Amygdala (tissue), 56 donors: Measurements from ENCODE around the gene UBTF.

Experiments
- DNase-seq, 56 donors: peaks; one replicate each; lab custom pipeline; 2025; lab: John Stamatoyannopoulos, UW

UBTF gene

DNA sequence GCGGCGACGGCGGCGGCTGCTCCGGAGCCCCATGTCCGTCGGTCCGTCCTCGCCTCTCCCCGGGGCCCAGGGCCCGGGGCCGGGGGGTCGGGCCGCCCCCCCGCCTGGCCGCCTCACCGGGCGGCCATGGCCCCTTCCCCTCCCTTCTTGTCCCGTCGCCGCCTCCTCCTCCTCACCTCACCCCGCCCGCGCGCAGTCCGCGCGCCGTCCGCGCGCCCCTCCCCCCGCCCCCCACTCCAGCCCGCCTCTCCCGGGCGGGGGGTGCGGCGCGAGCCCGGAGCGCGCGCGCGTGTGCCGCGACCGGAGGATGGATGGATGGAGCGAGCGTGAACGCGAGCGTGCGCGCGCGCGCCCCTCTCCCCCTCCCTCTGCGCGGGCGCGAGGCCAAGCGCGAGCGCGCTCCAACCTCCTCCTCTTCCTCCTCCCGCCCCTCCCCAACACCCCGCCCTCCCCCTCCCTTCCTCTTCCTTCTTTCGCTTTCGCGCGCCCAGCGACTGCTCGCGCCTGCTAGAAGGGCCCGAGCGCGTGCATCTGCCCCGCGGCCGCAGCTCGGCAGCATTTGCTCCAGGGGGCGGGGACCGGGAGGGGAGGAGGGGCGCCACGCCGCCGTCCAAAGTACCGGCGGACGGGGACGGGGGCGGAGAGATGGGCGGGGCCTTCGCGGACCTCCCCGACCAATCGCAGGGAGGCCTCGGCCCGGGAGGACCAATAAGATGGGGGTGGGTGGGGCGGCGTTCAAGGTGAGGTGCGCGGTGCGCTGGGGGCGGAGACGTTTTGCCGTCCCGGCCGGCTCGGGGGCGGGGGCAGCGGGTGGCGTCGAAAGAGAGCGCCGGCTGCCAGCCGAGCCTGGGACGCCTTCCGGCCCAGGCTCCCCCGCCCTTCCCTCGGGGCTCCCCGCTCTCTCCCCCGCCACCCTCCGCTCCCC is 19.7 kb downstream of the UBTF start, which contains the start of gene ATXN7L3:
ATXN7L3 (minus strand) TSS at position 332 of the 925 bp plus-strand sequence. CDS start 1,814 bp downstream, outside the sequence.
- DNase-seq, result peak; percentile 70 to 98 (median 94)

GRCh38 chr17:44198721-44199552 is 20.5 kb downstream of the UBTF start:
- peak in 29 of 56 donors; percentile 21 to 65 (median 46) for DNase-seq

- peak in 8 of 56 donors; percentile 10 to 45 (median 26) for DNase-seq
Measured at GRCh38 chr17:44197980-44198720, 21.3 kb downstream of the UBTF start.

DNA sequence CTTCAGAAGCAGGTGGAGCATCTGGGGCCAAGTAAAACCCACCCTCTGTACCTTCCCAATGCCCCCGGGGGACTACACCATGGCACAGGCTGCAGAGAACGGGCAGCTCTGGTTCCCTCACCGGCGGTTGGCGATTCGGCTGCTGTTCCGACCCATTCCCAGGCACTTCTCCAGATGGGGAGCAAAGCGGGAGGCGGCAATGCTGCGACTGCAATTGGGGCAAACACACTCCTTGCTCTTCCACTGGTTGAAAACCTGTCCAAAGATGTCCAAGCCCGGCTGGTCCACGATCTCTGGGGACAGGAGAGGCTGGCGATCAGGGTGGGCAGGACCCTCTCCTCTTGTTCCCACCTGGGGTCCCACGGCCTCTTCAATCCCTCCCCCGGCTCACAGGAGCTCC is 22.4 kb downstream of the UBTF start:
- no peak for DNase-seq

- DNase-seq, result no peak
Measured at GRCh38 chr17:44193326-44194084, 26.0 kb downstream of the UBTF start.

- DNase-seq, result no peak
Measured at GRCh38 chr17:44192750-44193149, 26.7 kb downstream of the UBTF start.

DNA sequence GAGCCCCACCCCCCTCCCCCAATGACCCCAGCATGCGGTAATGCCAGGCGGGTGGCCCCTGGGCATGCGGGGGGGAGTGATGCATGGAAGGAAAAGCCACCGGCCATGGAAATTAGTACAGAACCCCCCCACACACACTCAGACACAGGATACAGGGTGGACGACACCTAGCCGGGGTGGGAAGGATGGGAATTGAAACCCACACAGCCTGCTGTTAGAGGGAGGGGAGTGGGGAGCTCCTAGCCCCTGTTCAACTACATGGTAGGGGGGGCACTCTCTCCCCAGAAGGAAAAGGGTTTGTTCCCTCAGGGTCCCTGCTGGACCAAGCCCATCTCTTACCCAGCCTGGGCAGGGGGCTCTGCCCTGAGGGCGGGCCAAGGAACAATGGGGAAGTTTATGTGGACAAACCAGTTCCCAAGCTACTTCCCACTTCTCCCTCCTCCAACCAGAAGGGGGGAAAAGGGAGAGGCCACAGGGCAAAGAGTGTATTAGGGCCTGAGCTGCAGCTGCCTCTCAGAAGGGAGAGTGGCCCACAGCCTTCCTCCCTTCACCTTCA is 27.5 kb downstream of the UBTF start:
- no peak for DNase-seq

DNA sequence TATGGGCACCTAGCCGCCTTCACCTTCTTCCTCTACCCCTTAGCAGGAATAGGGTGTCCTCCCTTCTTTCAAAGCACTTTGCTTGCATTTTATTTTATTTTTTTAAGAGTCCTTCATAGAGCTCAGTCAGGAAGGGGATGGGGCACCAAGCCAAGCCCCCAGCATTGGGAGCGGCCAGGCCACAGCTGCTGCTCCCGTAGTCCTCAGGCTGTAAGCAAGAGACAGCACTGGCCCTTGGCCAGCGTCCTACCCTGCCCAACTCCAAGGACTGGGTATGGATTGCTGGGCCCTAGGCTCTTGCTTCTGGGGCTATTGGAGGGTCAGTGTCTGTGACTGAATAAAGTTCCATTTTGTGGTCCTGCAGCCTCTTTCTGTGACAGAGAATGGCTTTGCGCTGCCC is 28.1 kb downstream of the UBTF start:
- DNase-seq, result no peak

DNA sequence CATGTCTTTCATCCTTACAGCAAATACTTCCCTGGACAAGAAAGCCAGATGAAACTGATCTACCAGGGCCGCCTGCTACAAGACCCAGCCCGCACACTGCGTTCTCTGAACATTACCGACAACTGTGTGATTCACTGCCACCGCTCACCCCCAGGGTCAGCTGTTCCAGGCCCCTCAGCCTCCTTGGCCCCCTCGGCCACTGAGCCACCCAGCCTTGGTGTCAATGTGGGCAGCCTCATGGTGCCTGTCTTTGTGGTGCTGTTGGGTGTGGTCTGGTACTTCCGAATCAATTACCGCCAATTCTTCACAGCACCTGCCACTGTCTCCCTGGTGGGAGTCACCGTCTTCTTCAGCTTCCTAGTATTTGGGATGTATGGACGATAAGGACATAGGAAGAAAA is 29.0 kb downstream of the UBTF start:
- no peak for DNase-seq

- DNase-seq, result no peak
Measured at GRCh38 chr17:44188576-44189403, 30.7 kb downstream of the UBTF start.

DNA sequence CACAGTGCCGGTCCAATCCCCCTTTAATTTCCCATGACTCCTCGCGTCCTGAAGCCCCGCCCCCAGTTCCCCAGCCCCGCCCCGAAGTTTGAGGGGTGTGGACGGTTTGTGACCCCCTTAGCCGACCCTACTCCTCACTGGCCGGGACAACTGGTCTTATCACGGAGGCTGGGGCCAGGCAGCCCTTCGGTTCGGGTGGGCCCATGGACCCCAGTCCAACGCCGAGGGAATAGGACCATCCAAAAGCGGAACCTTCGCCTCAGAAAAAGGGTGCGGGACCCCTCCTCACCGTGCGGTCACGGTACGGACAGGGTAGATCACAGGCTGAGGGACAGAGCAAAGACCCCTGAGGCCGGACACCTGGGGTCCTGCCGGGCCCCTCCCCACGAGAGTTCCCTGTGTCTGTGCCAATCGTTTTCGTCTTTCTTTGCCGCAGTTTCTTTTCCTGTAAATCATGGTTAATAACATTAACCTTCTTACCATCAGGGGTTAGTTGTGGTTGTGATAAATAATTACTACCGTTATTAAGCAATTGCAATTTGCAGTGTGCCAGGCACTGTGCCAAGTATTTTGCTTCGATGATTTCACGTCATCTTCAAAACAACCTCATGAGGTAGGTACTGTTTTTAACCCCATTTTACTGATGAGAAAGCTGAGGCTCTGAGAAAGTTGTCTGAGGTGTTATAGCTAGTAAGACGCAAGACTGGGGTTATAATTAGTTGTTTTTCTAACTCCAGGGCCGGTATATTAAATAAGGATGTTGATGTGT is 32.2 kb downstream of the UBTF start:
- peak in 5 of 56 donors; percentile 79 to 91 (median 86) for DNase-seq

- peak; percentile 43 to 99 (median 98) for DNase-seq
Measured at GRCh38 chr17:44186307-44187130, 33.0 kb downstream of the UBTF start, which contains the start of gene TMUB2. TSS of gene TMUB2 (plus strand) at chr17:44186972. CDS start at chr17:44187709, 737 bp downstream.

DNA sequence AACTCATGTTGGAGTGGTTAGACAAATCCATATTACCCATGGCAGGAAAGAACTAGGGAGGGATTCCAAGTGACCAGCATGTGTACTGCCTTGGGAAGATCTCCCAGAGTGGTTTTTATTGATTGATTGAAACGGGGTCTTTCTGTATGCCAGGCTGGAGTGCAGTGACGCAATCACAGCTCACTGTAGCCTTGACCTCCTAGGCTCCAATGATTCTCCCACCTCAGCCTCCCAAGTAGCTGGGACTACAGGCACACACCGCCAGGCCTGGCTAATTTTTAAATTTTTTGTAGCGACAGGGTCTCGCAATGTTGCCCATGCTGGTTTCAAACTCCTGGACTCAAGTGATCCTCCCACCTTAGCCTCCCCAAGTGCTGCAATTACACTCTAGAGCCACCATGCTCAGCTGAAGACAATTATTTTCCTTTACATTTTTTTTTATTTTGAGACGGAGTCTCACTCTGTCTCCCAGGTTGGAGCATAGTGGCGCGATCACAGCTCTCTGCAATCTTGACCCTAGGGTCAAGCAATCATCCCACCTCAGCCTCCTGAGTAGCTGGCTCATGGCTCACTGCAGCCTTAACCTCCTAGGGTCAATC is 35.2 kb downstream of the UBTF start:
- DNase-seq, result no peak

DNA sequence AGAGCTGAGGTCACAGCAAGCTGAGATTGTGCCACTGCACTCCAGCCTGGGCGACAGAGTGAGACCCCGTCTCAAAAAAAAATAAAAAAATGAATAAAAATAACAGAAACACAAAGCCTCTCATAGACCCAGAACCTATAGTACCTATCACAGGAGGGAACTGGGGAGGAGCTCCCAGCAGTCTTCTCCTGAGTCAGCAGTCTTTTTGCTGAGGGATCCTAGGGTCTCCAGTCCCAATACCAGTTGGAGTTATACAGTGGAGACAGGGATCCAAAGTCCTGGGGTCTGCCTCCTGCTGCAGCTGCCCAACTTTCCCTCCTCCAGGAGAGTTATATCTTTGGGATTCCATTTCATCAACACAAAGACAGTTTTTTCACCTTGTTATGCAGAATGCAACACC is 36.5 kb downstream of the UBTF start:
- DNase-seq, result no peak

- DNase-seq, result no peak
Measured at GRCh38 chr17:44178133-44178532, 41.3 kb downstream of the UBTF start.

GRCh38 chr17:44177640-44178039 is 41.8 kb downstream of the UBTF start:
- DNase-seq, result no peak
